ENCODE results near the gene FANCC. TPM values are rescaled to one million over a fixed set of nuclear protein-coding genes. Genes with fewer than 3 reads are reported as not detected.

FANCC gene
- total and polyA plus RNA-seq, 2 of the 13 experiments (the other 11 are each of a cell fraction or from before 2014, with no cell fraction given) = 7.4 to 8.6 TPM

DNA sequence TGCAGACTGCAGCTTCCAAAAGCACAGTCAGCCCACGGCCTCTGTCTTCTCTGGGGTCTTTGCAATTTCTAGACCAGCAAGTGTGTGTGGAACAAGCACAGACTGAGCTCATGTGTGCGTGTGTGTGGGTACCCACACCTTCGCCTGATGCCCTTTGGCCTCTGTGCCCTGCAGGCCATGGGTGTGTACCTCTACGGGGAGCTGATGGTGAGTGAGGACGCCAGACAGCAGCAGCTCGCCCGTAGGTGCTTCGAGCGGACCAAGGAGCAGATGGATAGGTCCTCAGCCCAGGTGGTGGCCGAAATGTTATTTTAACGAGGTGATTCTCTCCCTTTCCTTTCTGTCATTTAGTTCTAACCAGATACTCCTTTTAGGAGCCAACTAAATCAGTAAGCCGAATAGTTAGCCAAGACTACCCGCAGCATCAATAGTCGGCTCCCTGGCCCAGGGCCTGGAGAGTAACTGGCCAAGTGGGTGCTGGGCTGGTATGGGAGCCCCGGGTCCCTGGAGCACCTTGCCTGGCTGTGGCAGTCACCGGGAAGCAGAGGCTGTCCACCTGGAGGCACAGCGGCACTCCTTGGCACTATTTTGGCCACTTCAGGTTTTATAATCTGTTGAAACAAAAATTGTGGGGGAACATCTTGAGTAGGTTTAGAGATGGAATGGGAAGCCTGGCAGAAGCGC lies 235.0 kb downstream of the FANCC start:
- Histone ChIP-seq H3K36me3 (replicated peaks in 1 of 2; ENCODE audit: control insufficient read depth in 1 of 2, insufficient read depth in 2 of 2, low read length in 2 of 2) (peaks cover 46 to 90% of the 10 kb centered on the region in 2 experiments), H3K4me1 (ENCODE audit: insufficient read depth, low read length) (no peaks in the 10 kb centered on the region), H3K27me3 (ENCODE audit: control insufficient read depth in 1 of 2, insufficient read depth in 2 of 2, low read length in 2 of 2) (no peaks in the 10 kb centered on the region; a peak in 1 of 5 replicates), H3K9ac (ENCODE audit: insufficient read depth, low read depth, low read length) (no peak overlapping the region), H3K4me2 (ENCODE audit: low read depth, low read length) (no peak overlapping the region), H3K9me3 (ENCODE audit: low read length) (no peaks in the 10 kb centered on the region), H3K4me3 (replicated peaks in 1 of 3; ENCODE audit: insufficient read depth in 1 of 3, low read depth in 2 of 3, low read length in 3 of 3) (no peak overlapping the region), H3K79me2 (ENCODE audit: insufficient read depth, low read length) (peaks cover 18% of the 10 kb centered on the region), H2AFZ (ENCODE audit: low read length) (no peak overlapping the region), H3K27ac (ENCODE audit: extremely low read length, insufficient read depth, low read length) (no peak overlapping the region), H4K20me1 (ENCODE audit: insufficient read depth, low read length) (peaks cover 39% of the 10 kb centered on the region)
- FAIRE-seq = no peak
- no peak for ATAC-seq
- in situ Hi-C loops (cut with HindIII; ENCODE audit: extremely low pct_ligation_motif_present, low pct_unique_long_range_greater_than_20kb) = no loop called here
- ChIA-PET CTCF (ENCODE audit: low intra/inter-chr PET ratio, low total read pairs) (no interaction called here), POLR2A (no interaction called here)
- intact Hi-C loops (cut with micrococcal nuclease; ENCODE audit: unreplicated experiment) = no loop called here
- BruUV-seq (replicated peaks) = no TSS peak
- TF ChIP-seq HNRNPLL (IDR thresholded peaks at IDR 0.05; ENCODE audit: low read depth, low read length, poor library complexity, severe bottlenecking) (no peak), ZNF264 (CRISPR knock-in tag; IDR thresholded peaks at IDR 0.05) (no peak), ZNF556 (CRISPR knock-in tag; IDR thresholded peaks at IDR 0.05; ENCODE audit: borderline replicate concordance) (no peak), ARNTL (CRISPR knock-in tag; IDR thresholded peaks at IDR 0.05) (no peak), TAF1 (CRISPR knock-in tag; IDR thresholded peaks at IDR 0.05) (no peak), ZKSCAN8 (CRISPR knock-in tag; IDR thresholded peaks at IDR 0.05; ENCODE audit: borderline replicate concordance) (no peak), MED1 (CRISPR knock-in tag; IDR thresholded peaks at IDR 0.05) (no peak), ZSCAN31 (CRISPR knock-in tag; IDR thresholded peaks at IDR 0.05; ENCODE audit: low read depth) (no peak), ZFP1 (CRISPR knock-in tag; IDR thresholded peaks at IDR 0.05) (no peak), ZNF136 (CRISPR knock-in tag; IDR thresholded peaks at IDR 0.05; ENCODE audit: low read depth) (no peak), BRD4 (CRISPR knock-in tag; IDR thresholded peaks at IDR 0.05) (no peak), ZFP36 (IDR thresholded peaks at IDR 0.05; ENCODE audit: borderline replicate concordance, low read depth, low read length, partially characterized antibody) (no peak), ZNF343 (CRISPR knock-in tag; IDR thresholded peaks at IDR 0.05) (no peak)
- TF ChIP-seq, protein P1, sequence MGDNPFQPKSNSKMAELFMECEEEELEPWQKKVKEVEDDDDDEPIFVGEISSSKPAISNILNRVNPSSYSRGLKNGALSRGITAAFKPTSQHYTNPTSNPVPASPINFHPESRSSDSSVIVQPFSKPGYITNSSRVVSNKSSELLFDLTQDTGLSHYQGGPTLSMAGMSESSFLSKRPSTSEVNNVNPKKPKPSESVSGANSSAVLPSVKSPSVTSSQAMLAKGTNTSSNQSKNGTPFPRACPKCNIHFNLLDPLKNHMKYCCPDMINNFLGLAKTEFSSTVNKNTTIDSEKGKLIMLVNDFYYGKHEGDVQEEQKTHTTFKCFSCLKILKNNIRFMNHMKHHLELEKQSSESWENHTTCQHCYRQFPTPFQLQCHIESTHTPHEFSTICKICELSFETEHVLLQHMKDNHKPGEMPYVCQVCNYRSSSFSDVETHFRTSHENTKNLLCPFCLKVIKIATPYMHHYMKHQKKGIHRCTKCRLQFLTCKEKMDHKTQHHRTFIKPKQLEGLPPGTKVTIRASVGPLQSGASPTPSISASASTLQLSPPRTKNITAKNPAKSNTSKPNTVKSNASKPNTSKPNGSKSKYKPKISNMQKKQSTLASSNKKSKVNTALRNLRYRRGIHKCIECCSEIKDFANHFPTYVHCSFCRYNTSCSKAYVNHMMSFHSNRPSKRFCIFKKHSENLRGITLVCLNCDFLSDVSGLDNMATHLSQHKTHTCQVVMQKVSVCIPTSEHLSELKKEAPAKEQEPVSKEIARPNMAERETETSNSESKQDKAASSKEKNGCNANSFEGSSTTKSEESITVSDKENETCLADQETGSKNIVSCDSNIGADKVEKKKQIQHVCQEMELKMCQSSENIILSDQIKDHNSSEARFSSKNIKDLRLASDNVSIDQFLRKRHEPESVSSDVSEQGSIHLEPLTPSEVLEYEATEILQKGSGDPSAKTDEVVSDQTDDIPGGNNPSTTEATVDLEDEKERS (CRISPR knock-in tag; IDR thresholded peaks at IDR 0.05) = no peak
- TF ChIP-seq, protein P2, sequence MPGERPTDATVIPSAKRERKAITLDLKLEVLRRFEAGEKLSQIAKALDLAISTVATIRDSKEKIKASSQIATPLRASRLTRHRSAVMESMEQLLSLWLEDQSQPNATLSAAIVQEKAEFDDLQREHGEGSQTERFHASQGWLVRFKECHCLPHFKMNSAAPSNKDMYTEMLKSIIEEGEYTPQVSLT (CRISPR knock-in tag; IDR thresholded peaks at IDR 0.05; ENCODE audit: borderline replicate concordance, low read depth) = no peak
- TF ChIP-seq, protein P3, sequence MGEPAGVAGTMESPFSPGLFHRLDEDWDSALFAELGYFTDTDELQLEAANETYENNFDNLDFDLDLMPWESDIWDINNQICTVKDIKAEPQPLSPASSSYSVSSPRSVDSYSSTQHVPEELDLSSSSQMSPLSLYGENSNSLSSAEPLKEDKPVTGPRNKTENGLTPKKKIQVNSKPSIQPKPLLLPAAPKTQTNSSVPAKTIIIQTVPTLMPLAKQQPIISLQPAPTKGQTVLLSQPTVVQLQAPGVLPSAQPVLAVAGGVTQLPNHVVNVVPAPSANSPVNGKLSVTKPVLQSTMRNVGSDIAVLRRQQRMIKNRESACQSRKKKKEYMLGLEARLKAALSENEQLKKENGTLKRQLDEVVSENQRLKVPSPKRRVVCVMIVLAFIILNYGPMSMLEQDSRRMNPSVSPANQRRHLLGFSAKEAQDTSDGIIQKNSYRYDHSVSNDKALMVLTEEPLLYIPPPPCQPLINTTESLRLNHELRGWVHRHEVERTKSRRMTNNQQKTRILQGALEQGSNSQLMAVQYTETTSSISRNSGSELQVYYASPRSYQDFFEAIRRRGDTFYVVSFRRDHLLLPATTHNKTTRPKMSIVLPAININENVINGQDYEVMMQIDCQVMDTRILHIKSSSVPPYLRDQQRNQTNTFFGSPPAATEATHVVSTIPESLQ (CRISPR knock-in tag; conservative IDR thresholded peaks at IDR 0.05) = no peak
- WGBS (ENCODE audit: low lambda C conversion rate) = 97% methylated on average over 14 of the region's 18 CpGs
- DNase-seq (ENCODE audit: low spot score) = no peak
